Pulmonary artery endothelial cell (primary cell): ENCODE data around the gene SELENOT. TPM values are rescaled to one million over a fixed set of nuclear protein-coding genes. Genes with fewer than 3 reads are reported as not detected.
"Not testable (repeated sequence)": the region's sequence is repeated elsewhere in the genome, so short reads cannot be mapped to it uniquely, and the experiment has no call there.

Source experiments
- DNase-seq: peaks from one replicate; pipeline ENCODE4 v3.0.0-alpha.2; 2011; ENCODE audit warnings: low read depth, low spot score
- total RNA-seq: library from RNA; depleted of rRNA; stranded (reverse); fragments of >200 nt; gene quantifications from 2 replicates; pipeline ENCODE4 v1.2.3, GENCODE V29; 2014

Gene SELENOT
- total RNA-seq, 1 donor from 2014 or later = 391 TPM

GRCh38 chr3:150607267-150608065 lies 4.3 kb downstream of the SELENOT start:
- no peak for DNase-seq

GRCh38 chr3:150609988-150610387 lies 6.9 kb downstream of the SELENOT start:
- DNase-seq = no peak

- no peak for DNase-seq
These were observed 7.7 kb downstream of the SELENOT start for GRCh38 chr3:150610785-150611184.

- no peak for DNase-seq
These were observed 8.5 kb downstream of the SELENOT start for GRCh38 chr3:150611666-150612065.

GRCh38 chr3:150612494-150612893 lies 9.4 kb downstream of the SELENOT start:
- no peak for DNase-seq

- no peak for DNase-seq
These were observed 9.9 kb downstream of the SELENOT start for GRCh38 chr3:150613034-150613433.

- DNase-seq = no peak
These were observed 10.8 kb downstream of the SELENOT start for GRCh38 chr3:150613709-150614480.

GRCh38 chr3:150620002-150620689 lies 17.0 kb downstream of the SELENOT start:
- DNase-seq = no peak

- DNase-seq = not testable (repeated sequence)
These were observed 19.8 kb downstream of the SELENOT start for GRCh38 chr3:150622955-150623354.

- no peak for DNase-seq
These were observed 20.8 kb downstream of the SELENOT start for GRCh38 chr3:150623945-150624344.

GRCh38 chr3:150626148-150626930 lies 23.2 kb downstream of the SELENOT start:
- no peak for DNase-seq

GRCh38 chr3:150627557-150627956 lies 24.4 kb downstream of the SELENOT start:
- no peak for DNase-seq

- no peak for DNase-seq
These were observed 28.5 kb downstream of the SELENOT start for GRCh38 chr3:150631515-150632221.

- DNase-seq = no peak
These were observed 32.0 kb downstream of the SELENOT start for GRCh38 chr3:150635076-150635475.

GRCh38 chr3:150635526-150635925 lies 32.4 kb downstream of the SELENOT start:
- DNase-seq = no peak

GRCh38 chr3:150636258-150636657 lies 33.1 kb downstream of the SELENOT start:
- no peak for DNase-seq

GRCh38 chr3:150639262-150639661 lies 36.1 kb downstream of the SELENOT start:
- DNase-seq = no peak

GRCh38 chr3:150640256-150640655 lies 37.1 kb downstream of the SELENOT start:
- DNase-seq = no peak

- no peak for DNase-seq
These were observed 50.0 kb downstream of the SELENOT start for GRCh38 chr3:150653110-150653561.

GRCh38 chr3:150656316-150656715 lies 53.2 kb downstream of the SELENOT start:
- no peak for DNase-seq
